K562 (cell line): ENCODE measurements around the gene TFEB. TPM values are rescaled to one million over a fixed set of nuclear protein-coding genes. Genes with fewer than 3 reads are reported as not detected.

ENCODE experiments used
- ATAC-seq: fragments of 200-7000 bp; cut with Tn5 transposase; 3 replicates; pipeline ENCODE4 v1.9.1; 2020; ENCODE audit warnings: moderate library complexity
- BruUV-seq: library from RNA; stranded (reverse); fragments of 400-500 nt; replicated peaks from 2 replicates; lab custom pipeline; 2021; lab: Mats Ljungman, UMichigan
- CTCF ChIA-PET: fragments of 300-600 bp; formaldehyde crosslinking; extraction: SDS; loops from one replicate; lab custom pipeline; 2021; ENCODE audit warnings: low intra/inter-chr PET ratio; lab: Yijun Ruan, JAX
- POLR2A ChIA-PET: fragments of 300-600, 350-650 bp; sonication (Branson Sonifier 250); formaldehyde crosslinking; extraction: SDS; loops from one replicate; lab custom pipeline; 2021; ENCODE audit warnings: antibody characterized with exemption, inconsistent platforms; lab: Yijun Ruan, JAX
- DNase-seq, 4 experiments: peaks; one replicate each; pipeline versions ENCODE4 v3.0.0 to v3.0.0-alpha.2; 2011 to 2018; ENCODE audit warnings: low spot score in 3 of 4, mixed read lengths in 3 of 4; ENCODE audit errors: extremely low read depth in 1 of 4
- FAIRE-seq: peaks from 2 replicates; lab custom pipeline; 2011; peaks lifted over from hg19 to GRCh38; lab: Jason Lieb, UNC
- H2AFZ ChIP-seq: 2 replicates; pipeline ENCODE4 v1.6.0; 2011; ENCODE audit warnings: low read depth, low read length, control low read depth, inconsistent platforms
- H3K27ac ChIP-seq: fragments of 200-600 bp; 3 replicates; pipeline ENCODE4 v1.8.0; 2011; ENCODE audit warnings: low read depth, mild to moderate bottlenecking, control low read depth, inconsistent platforms, low read length, moderate library complexity, mixed read lengths; ENCODE audit errors: extremely low read depth
- H3K27me3 ChIP-seq, 2 experiments: fragments of 300-600 bp in 1 of 2; 2 replicates in 1 of 2; 3 replicates in 1 of 2; pipeline versions ENCODE4 v1.6.0 to v1.8.0; 2011; ENCODE audit warnings: inconsistent platforms in 2 of 2, low read length in 2 of 2, mild to moderate bottlenecking in 1 of 2, mixed read lengths in 1 of 2, moderate library complexity in 1 of 2; ENCODE audit not compliant: control insufficient read depth in 2 of 2, insufficient read depth in 2 of 2
- H3K36me3 ChIP-seq: fragments of 300-600 bp; 3 replicates; pipeline ENCODE4 v1.8.0; 2011; ENCODE audit warnings: mild to moderate bottlenecking, low read length, inconsistent platforms; ENCODE audit not compliant: control insufficient read depth, insufficient read depth
- H3K4me1 ChIP-seq, 2 experiments: fragments of 200-600 bp in 1 of 2; replicated peaks in 1 of 2; 2 replicates in 1 of 2; 3 replicates in 1 of 2; pipeline versions ENCODE4 v1.5.1 to v1.8.0; 2011; ENCODE audit warnings: inconsistent platforms in 2 of 2, low read length in 2 of 2, mild to moderate bottlenecking in 1 of 2, mixed read lengths in 1 of 2, moderate library complexity in 1 of 2; ENCODE audit not compliant: control insufficient read depth in 2 of 2, insufficient read depth in 2 of 2
- H3K4me2 ChIP-seq: 2 replicates; pipeline ENCODE4 v1.6.1; 2011; ENCODE audit warnings: low read length, control low read depth, inconsistent platforms, mixed read lengths; ENCODE audit not compliant: insufficient read depth
- H3K4me3 ChIP-seq: fragments of 200-600 bp; sonication (generic), shearing (Covaris generic); 2 replicates; pipeline ENCODE4 v1.5.1; 2016; ENCODE audit warnings: control low read depth, inconsistent platforms
- H3K79me2 ChIP-seq: fragments of 200-600 bp; 3 replicates; pipeline ENCODE4 v1.8.0; 2011; ENCODE audit warnings: low read length, inconsistent platforms; ENCODE audit not compliant: control insufficient read depth, insufficient read depth
- H3K9ac ChIP-seq, 2 experiments: 2 replicates each; pipeline versions ENCODE4 v1.6.0 to v1.6.1; 2011; ENCODE audit warnings: low read depth in 2 of 2, low read length in 2 of 2, control low read depth in 1 of 2, inconsistent platforms in 1 of 2, mild to moderate bottlenecking in 1 of 2, mixed read lengths in 1 of 2; ENCODE audit not compliant: insufficient read depth in 1 of 2
- H3K9me1 ChIP-seq: one replicate; pipeline ENCODE4 v1.6.0; 2011; ENCODE audit warnings: inconsistent platforms, mild to moderate bottlenecking, low read length, moderate library complexity; ENCODE audit not compliant: control insufficient read depth, insufficient read depth
- H3K9me3 ChIP-seq: replicated peaks from 2 replicates; pipeline ENCODE4 v1.5.1; 2011; ENCODE audit warnings: low read depth, low read length, inconsistent platforms; ENCODE audit not compliant: control insufficient read depth, insufficient read depth
- H4K20me1 ChIP-seq: replicated peaks from 2 replicates; pipeline ENCODE4 v1.6.1; 2011; ENCODE audit warnings: low read length, inconsistent platforms, mixed read lengths; ENCODE audit not compliant: control insufficient read depth, insufficient read depth
- BRCA1 ChIP-seq, 2 experiments: fragments of 450-650 bp in 1 of 2; sonication (generic) in 1 of 2; formaldehyde crosslinking in 1 of 2; IDR thresholded peaks; 2 replicates each; pipeline versions ENCODE4 v1.5.0 to v1.6.1; 2017 to 2020; ENCODE audit warnings: mild to moderate bottlenecking in 1 of 2, missing genetic modification reagents in 1 of 2
- ERF ChIP-seq: fragments of 450-650 bp; formaldehyde crosslinking; IDR thresholded peaks from 2 replicates; pipeline ENCODE4 v1.4.0; 2020; ENCODE audit warnings: mild to moderate bottlenecking, mixed read lengths
- GATAD2B ChIP-seq: fragments of 450-650 bp; IDR thresholded peaks from 2 replicates; pipeline ENCODE4 v1.6.1; 2017; ENCODE audit warnings: mild to moderate bottlenecking, borderline replicate concordance
- ILK ChIP-seq: fragments of 450-650 bp; IDR thresholded peaks from 2 replicates; pipeline ENCODE4 v1.6.1; 2016; ENCODE audit warnings: missing genetic modification characterization, low read depth, mild to moderate bottlenecking, missing compliant biosample characterization, moderate library complexity, borderline replicate concordance
- KDM4B ChIP-seq, 2 experiments: fragments of 450-650 bp in 1 of 2; sonication (generic) in 1 of 2; IDR thresholded peaks; 2 replicates each; pipeline ENCODE4 v1.6.1; 2016 to 2017; ENCODE audit warnings: borderline replicate concordance in 2 of 2, antibody characterized with exemption in 1 of 2, low read depth in 1 of 2, mild to moderate bottlenecking in 1 of 2
- MYC ChIP-seq, 2 experiments: fragments of 250-450 bp in 1 of 2; sonication (Bioruptor Pico) in 1 of 2; IDR thresholded peaks; 2 replicates each; pipeline versions ENCODE4 v1.5.1 to v1.6.1; 2012 to 2021; ENCODE audit warnings: low read depth in 2 of 2, borderline replicate concordance in 1 of 2, improper control_type of control experiment in 1 of 2, low read length in 1 of 2, mild to moderate bottlenecking in 1 of 2, moderate library complexity in 1 of 2
- PHB ChIP-seq: fragments of 250-450 bp; sonication (Bioruptor Pico); IDR thresholded peaks from 2 replicates; pipeline ENCODE4 v1.5.0; 2021
- SETDB1 ChIP-seq: IDR thresholded peaks from one replicate; pipeline ENCODE4 v1.6.1; 2012; ENCODE audit warnings: low read length, control low read depth, inconsistent platforms
- SREBF2 ChIP-seq: sonication (generic); formaldehyde crosslinking; IDR thresholded peaks from 2 replicates; pipeline ENCODE4 v1.4.0; 2020; ENCODE audit warnings: mild to moderate bottlenecking, missing genetic modification reagents
- ZC3H8 ChIP-seq: fragments of 450-650 bp; IDR thresholded peaks from 2 replicates; pipeline ENCODE4 v1.6.1; 2017
- ZNF197 ChIP-seq: fragments of 200-800 bp; sonication (Bioruptor generic); IDR thresholded peaks from 2 replicates; pipeline ENCODE4 v1.6.1; 2016; ENCODE audit warnings: low read depth, missing genetic modification characterization, missing compliant biosample characterization
- WGBS: fragments of 100-300 bp; shearing (Covaris generic); methylation state at CpG from one replicate; pipeline ENCODE4 v1.1.6; 2016; ENCODE audit warnings: low coverage, mixed read lengths; ENCODE audit not compliant: insufficient coverage; ENCODE audit errors: missing lambda C conversion rate; 5-methylcytosine and 5-hydroxymethylcytosine counted together
- in situ Hi-C: fragments of 300-500 bp; cut with MboI; formaldehyde crosslinking; loops from 4 replicates; pipeline ENCODE4 v1.15.0; 2018; ENCODE audit warnings: inconsistent platforms, mixed read lengths
- intact Hi-C: fragments of 100-400 bp; cut with micrococcal nuclease; formaldehyde crosslinking; loops from 2 replicates; pipeline ENCODE4 v1.14.2; 2022
- polyA plus RNA-seq, 8 experiments: library from polyadenylated mRNA; depleted of rRNA in 4 of 8; stranded (reverse) in 5 of 8; unstranded in 3 of 8; fragments of >200 nt; fragmentation: Nextera tagmentation in 2 of 8; fragmentation: Illumina TruSeq in 1 of 8; extraction: Ambion mirVana in 2 of 8; extraction: Trizol in 1 of 8; gene quantifications; 2 replicates each; pipeline versions ENCODE4 v1.2.1 to v1.2.3, GENCODE V29; 2011 to 2014; ENCODE audit warnings: inconsistent platforms in 1 of 8, missing spikeins in 1 of 8
- total RNA-seq, 7 experiments: library from RNA; depleted of rRNA in 6 of 7; stranded (reverse); fragments of >200 nt in 6 of 7; fragmentation: Illumina TruSeq in 2 of 7; extraction: Trizol in 2 of 7; gene quantifications; 2 replicates each; pipeline versions ENCODE4 v1.2.1 to v1.2.3, GENCODE V29; 2011 to 2021; ENCODE audit warnings: low replicate concordance in 1 of 7
- TF ChIP-seq, protein P1 (sequence below): sonication (generic); formaldehyde crosslinking; IDR thresholded peaks from 2 replicates; pipeline ENCODE4 v1.8.1; 2023; ENCODE audit warnings: mild to moderate bottlenecking, missing genetic modification reagents

The TFEB gene
- total and polyA plus RNA-seq, 9 of the 15 experiments (the other 6 are each of a cell fraction or from before 2014, with no cell fraction given): 0.04 to 4.7 (median 2.0) TPM

DNA sequence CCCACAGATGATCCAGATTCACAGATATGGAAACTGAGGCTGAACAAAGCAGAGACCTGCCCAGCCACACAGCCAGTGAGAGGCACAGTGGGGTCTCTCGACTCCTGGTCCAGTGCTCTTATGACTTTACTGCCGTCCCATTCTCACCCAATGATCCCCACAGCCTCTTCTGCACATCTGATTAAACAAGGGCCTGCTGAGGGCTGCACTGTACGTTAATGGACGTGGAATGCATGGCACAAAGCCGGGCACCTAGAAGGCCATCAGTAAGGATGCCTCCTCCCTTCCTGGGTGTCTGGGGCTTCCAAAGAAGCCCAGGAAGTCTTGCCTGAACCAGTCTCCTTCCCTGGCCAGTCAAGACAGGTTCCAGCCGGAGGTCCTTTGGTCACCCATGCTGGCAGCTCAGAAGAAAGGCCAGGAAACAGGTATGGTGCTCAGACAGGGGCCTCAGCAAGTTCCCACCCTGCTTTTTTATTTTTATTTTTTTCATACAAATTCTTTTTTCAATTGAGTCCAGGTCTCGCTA is 3.8 kb downstream of the TFEB start:
- peaks cover 5 to 37% of the 10 kb centered on the region in 2 experiments for H3K4me1 ChIP-seq
- ChIA-PET POLR2A (interaction anchor here (0.7 to 1.8 kb wide), 2 partner anchors 15 to 35 kb away, joined by 4 to 5 read pairs; no protein-coding TSS in a partner anchor), CTCF (no interaction called here)
- H3K79me2 ChIP-seq: no peaks in the 10 kb centered on the region
- no peaks in the 10 kb centered on the region for H3K9me3 ChIP-seq
- peaks cover 0 to 32% of the 10 kb centered on the region in 2 experiments; a peak in 2 of 5 replicates for H3K27me3 ChIP-seq
- in situ Hi-C loops: no loop called here
- ATAC-seq (no peak), FAIRE-seq (no peak), DNase-seq (no peak)
- H3K9ac ChIP-seq: no peak overlapping the region; a peak in 1 of 4 replicates
- H3K9me1 ChIP-seq: no peaks in the 10 kb centered on the region
- H3K4me3 ChIP-seq: no peak overlapping the region
- H4K20me1 ChIP-seq: peaks cover 4% of the 10 kb centered on the region
- no TSS peak for BruUV-seq
- H2AFZ ChIP-seq: no peak overlapping the region
- TF ChIP-seq BRCA1 (IDR thresholded peaks at IDR 0.05) (no peak), BRCA1 (CRISPR knock-in tag; IDR thresholded peaks at IDR 0.05) (no peak), SETDB1 (no peak), SREBF2 (no peak), ILK (tag) (no peak), GATAD2B (no peak), ZNF197 (CRISPR knock-in tag) (no peak), MYC (IDR thresholded peaks at IDR 0.05; ENCODE audit: low read depth, low read length) (no peak), MYC (CRISPR knock-in tag; IDR thresholded peaks at IDR 0.05; ENCODE audit: borderline replicate concordance, low read depth) (no peak), ERF (CRISPR knock-in tag) (no peak), PHB (CRISPR knock-in tag) (no peak), KDM4B (IDR thresholded peaks at IDR 0.05; ENCODE audit: borderline replicate concordance in 2 of 2, low read depth in 1 of 2) (no peak), ZC3H8 (no peak)
- TF ChIP-seq, protein P1, sequence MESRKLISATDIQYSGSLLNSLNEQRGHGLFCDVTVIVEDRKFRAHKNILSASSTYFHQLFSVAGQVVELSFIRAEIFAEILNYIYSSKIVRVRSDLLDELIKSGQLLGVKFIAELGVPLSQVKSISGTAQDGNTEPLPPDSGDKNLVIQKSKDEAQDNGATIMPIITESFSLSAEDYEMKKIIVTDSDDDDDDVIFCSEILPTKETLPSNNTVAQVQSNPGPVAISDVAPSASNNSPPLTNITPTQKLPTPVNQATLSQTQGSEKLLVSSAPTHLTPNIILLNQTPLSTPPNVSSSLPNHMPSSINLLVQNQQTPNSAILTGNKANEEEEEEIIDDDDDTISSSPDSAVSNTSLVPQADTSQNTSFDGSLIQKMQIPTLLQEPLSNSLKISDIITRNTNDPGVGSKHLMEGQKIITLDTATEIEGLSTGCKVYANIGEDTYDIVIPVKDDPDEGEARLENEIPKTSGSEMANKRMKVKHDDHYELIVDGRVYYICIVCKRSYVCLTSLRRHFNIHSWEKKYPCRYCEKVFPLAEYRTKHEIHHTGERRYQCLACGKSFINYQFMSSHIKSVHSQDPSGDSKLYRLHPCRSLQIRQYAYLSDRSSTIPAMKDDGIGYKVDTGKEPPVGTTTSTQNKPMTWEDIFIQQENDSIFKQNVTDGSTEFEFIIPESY (CRISPR knock-in tag): no peak
- intact Hi-C loops: no loop called here
- 17% methylated on average over 7 of the region's 7 CpGs for WGBS
- no peak overlapping the region for H3K27ac ChIP-seq
- H3K36me3 ChIP-seq: no peaks in the 10 kb centered on the region
- H3K4me2 ChIP-seq: no peak overlapping the region
